ENCODE results near the gene TMEM220.

GRCh38 chr17:10681866-10682446 lies 47.9 kb downstream of the TMEM220 start:
- TF ChIP-seq CTCF (IDR thresholded peaks at IDR 0.05; ENCODE audit: borderline replicate concordance, extremely low read depth, low read length, poor library complexity, severe bottlenecking) (no peak), EZH2 (IDR thresholded peaks at IDR 0.05; ENCODE audit: borderline replicate concordance, low read depth, low read length, severe bottlenecking) (no peak)

All from DND-41 (cell line).